SHP77 (cell line): ENCODE data around the gene TSPAN4.

ENCODE experiments used
- DNase-seq, 2 experiments: peaks; one replicate each; lab custom pipeline; 2025; lab: John Stamatoyannopoulos, UW

Gene TSPAN4

DNA sequence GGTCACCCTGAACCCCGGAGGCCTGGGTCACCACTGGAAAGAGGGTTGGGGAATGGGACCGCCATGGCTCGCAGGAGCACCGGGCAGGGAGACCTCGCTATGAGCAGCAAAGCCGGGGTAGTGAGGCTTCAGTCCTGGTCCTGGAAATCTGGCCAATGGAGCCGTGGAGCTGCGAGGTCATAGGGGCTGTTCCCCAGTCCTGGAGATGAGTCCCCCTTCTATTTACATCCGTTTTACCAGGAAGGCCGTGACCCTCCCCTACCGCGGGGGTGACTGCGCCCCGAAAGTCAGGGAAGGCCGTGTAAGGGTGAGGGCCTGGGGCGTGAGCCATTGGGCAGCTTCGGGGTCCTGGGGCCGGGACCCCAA is 38.1 kb upstream of the TSPAN4 start:
- DNase-seq, result no peak

DNA sequence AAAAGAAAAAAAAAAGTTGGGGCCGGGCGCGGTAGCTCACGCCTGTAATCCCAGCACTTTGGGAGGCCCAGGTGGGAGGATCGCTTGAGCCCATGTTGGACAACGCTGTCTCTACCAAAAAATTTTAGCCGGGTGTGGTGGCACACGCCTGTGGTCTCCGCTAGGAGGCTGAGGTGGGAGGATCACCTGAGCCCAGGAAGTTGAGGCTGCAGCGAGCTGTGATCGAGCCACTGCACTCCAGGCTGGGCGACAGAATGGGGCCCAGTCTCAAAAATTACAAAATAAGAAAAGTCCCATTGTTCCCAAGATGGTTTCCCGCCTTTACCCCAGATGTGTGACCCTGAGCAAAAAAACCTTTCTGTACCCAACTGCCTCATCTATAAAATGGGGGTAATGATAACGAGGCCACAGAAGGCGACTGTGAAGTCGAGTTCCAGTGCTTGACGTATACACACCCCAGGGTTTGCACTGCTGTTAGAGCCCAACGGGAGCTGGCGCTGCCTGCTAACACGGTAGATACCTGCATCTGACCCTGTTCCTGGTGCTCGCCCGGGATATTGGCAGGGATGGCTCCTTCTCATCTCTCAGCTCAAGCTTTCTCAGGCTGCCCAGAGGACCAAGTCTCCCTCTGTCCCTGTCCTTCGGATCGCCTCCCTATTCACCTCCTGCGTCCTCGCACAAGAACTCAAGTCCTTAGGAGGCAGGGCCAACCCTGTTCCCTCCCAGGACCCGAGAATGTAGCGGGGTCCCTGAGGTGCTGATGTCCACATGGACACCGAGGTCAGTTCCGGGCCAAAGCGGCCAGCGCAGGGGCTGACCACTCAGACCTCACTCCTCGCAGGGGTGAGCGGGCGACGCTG is 34.0 kb upstream of the TSPAN4 start:
- no peak for DNase-seq

DNA sequence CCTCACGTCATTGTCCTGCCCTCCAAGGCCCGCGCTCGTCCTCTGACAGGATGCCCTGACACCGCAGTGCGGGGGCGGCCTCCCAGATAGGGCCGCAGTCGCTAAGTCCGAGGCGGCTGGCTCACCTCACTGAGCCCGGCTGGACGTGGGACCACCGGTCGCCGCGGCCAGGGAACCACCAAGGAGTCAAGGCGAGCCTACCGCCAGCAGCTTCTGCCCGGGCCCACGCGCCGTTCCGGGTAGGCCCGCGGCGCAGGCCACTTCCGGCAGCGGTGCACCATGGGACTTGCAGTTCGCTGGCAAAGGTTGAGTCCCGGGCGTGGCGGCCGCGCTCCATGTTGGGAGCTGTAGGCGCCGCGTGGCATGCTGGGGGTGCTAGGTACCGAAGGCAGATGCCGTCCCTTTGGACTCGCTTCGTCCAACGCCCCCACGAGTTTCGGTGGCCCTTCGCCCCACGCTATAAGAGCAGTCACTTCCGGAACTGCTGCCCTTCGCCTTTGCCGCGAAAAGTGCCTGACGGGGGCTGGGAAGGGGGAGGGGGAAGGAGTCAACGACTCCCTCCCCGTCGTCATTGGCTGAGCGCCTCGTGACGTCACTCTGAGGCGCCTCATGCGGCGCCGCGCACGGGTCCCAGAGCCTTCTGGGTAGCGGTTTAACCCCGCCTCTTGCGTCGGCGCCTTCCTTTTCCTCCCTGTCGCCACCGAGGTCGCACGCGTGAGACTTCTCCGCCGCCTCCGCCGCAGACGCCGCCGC is 33.2 kb upstream of the TSPAN4 start, which contains the start of gene RPLP2:
TSS of gene RPLP2 (plus strand) at position 681 of the 753 bp plus-strand sequence. CDS start 268 bp downstream, outside the sequence.
- DNase-seq, result peak; percentile 86

- DNase-seq, result no peak
Measured at GRCh38 chr11:810040-810567, 32.5 kb upstream of the TSPAN4 start.

DNA sequence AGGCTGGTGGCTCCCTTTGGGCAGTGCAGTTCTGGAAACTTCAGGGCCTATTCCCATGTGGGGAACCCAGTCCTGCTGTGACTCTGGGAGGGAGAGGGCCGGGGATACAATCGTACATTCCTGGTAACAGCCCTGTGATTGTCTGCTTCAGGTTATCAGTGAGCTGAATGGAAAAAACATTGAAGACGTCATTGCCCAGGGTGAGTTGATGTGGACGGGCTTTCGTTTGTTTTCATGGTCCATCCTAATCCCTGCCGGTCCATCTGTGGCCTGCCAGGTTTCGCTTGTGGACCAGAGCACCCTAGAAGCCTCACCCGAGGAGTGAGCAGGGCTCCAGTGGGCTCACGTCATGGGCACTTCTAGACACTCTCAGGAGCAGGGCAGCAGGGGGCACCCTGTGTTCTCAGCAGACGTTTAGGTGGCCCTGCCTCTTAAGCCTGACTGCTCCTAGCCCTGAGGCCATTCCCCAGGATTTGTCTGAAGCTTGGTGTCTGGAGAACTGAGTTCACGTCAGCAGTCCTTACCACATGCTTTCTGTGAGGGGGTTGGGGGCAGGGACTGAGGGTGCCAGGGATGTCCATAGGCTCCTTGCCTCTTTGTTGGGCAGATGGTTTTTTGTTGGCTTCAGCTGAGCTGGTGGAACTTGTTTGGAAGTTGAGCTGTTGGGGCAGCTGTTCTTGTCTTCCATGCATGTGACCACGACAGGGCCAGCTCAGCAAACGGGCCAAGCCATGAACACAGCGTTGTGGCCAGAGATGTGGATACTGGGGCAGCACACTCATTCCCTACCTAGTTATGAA is 31.0 kb upstream of the TSPAN4 start:
- DNase-seq, result no peak

DNA sequence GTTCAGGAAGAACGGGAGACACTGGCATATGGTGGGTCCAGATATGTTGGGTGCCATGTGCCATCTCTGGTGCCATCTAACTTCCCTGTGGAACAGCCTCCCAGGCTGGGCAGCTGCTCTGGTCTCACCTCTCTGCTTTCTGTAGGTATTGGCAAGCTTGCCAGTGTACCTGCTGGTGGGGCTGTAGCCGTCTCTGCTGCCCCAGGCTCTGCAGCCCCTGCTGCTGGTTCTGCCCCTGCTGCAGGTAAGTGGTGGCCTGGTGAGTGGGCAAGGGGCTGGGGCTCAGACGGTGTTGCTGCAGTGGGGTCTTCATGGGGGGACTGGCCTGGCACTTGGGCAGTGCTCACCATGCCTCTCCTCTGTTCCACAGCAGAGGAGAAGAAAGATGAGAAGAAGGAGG is 30.3 kb upstream of the TSPAN4 start:
- no peak for DNase-seq

- DNase-seq, result no peak
Measured at GRCh38 chr11:813072-813455, 29.6 kb upstream of the TSPAN4 start.

DNA sequence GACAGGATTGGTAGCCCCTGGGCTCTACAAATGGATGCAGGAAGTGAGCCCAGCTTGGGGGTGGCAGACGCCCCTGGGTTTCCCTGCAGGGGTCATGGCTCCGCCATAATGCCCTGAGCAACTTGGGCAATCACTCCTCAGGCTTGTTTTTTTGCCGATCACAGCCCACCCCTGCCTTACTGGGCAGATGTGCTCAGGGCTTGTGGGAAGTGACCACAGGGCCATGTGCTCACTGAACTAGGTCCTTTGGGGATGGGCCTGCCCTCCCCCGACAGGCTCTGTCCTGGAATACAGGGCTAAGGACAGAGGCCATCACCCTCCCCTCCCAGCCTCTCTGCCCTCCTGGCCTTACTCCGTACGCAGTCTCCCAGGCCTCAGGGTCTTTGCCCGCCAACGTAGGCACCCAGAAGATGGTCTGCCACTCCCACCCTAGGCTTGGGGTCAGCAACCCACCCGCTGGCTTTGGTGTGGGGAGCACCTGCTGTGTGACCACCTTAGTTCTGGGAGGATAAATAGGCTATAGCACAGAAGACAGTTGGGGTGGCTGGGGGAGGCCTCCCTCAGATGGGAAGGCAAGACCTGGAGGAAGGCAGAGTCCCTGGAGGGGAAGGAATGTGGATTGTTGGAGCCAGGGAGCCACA is 29.1 kb upstream of the TSPAN4 start:
- DNase-seq, result no peak

DNA sequence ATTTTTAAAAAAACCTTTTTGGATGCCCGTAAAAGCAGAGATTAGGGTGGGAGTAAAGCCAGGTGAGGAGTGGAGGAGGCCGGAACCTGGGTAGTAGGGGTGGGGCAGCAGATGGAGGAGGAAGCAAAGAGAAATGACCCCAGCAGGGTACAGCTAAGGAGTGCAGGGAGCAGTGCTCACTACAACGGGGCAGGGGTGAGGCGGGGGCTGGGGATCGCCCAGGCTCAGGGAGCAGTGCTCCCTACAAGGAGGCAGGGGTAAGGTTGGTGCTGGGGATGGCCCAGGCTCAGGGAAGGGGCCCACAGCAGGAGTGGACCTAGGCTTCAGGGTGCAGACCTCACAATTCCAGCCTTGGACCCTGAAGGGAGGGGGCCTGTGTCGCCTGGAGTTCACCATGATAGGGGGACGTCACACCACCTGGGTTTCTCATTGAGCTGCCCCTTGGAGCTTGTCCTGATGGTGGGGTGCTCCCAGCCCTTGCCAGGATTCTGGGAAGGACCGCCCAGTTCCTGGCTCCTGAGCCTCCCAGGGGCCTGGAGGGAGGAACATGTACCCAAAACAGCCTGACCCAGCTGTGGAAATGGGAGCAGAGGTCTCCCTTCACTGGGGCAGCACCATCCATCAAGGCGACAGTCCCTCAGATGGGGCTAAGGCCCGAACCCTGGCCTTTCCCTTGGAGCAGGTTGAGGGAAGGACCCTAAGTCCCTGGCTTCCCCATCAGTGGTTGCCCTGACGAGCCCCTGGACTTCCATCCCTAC is 26.8 kb upstream of the TSPAN4 start:
- DNase-seq, result no peak

DNA sequence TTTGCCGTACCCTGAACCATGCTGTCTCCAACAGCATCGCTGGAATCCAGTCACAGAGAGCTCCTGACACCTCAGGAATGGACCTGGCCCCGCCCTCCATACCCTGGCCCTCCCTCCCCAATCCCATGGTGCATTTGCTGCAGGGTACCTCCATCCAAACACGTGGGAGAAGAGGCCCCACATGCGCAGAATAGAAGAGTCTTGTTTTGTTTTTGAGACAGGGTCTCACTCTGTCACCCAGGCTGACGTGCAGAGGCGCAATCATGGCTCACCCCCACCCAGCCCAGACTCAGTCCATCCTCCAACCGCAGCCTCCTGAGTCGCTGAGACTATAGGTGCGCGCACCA is 26.2 kb upstream of the TSPAN4 start:
- DNase-seq, result no peak

DNA sequence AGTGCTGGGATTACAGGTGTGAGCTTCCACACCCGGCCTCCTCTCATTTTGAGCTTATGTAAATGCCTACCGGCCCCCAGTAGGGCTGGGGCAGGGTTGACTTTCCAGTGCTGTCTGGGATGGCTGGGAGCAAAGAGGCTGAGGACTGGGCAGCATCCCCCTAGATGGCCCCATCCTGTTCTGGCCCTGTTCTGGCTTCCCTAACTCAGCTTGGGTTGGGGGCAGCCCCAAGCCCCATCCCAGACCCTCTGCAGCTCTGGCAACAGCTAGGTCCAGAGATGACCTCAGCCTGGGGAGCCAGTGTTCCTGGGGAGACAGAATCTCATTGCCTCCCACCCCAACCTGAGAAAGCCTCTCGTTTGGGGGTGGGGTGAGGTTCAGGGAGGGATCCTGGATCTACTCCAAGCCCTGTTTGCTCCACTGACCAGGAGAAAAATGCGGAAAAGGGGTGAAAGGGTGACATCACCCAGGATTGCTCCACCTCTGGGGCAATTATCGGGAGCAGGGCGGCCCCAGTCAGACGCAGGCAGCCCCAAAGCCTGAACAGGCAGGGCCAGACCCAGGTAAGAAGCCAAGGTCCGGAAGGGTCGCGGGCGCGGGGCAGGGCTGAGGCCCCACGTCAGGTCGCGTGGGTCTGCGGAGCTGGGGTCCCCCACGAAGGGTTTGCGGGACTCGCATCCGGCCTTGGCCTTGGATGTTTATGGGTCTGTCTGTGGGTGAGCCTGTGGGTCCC is 24.1 kb upstream of the TSPAN4 start, which contains the start of gene PNPLA2:
TSS of gene PNPLA2 (plus strand) at position 519 of the 733 bp plus-strand sequence. CDS start 805 bp downstream, outside the sequence.
- DNase-seq, result no peak

- DNase-seq, result peak in 1 of 2 experiments; percentile 52
Measured at GRCh38 chr11:819129-819931, 23.3 kb upstream of the TSPAN4 start.

GRCh38 chr11:819943-820649 is 22.6 kb upstream of the TSPAN4 start:
- peak in 1 of 2 experiments; percentile 48 for DNase-seq

- DNase-seq, result no peak
Measured at GRCh38 chr11:820655-821511, 21.8 kb upstream of the TSPAN4 start.

DNA sequence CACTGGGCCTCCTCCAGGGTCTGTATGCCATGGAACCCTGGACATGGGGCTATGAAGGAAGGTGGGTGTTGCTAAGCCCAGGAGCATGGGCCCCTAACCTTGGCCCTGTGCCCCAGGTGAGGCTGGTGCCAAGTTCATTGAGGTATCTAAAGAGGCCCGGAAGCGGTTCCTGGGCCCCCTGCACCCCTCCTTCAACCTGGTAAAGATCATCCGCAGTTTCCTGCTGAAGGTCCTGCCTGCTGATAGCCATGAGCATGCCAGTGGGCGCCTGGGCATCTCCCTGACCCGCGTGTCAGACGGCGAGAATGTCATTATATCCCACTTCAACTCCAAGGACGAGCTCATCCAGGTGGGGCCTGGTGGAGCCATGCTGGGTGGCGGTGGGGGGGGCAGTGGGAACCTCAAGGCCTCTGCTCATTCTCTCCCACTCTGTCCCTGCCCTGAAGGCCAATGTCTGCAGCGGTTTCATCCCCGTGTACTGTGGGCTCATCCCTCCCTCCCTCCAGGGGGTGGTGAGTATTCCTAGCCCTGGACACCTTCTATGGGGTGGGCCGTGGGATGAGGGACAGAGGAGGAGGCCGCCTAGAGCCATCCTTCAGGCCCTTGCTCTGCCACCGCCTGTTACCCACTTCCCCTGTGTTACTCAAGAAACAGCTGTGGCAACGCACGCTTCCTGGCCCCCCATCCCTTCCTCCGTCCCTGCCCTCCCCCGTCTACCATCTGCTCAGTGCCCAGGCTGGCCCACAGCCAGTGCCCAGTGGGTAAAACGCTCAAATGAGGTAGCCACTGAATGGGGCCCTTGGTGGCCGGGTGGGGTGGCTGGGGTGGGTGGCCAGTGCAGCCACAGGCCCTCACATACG is 20.9 kb upstream of the TSPAN4 start:
- DNase-seq, result no peak

DNA sequence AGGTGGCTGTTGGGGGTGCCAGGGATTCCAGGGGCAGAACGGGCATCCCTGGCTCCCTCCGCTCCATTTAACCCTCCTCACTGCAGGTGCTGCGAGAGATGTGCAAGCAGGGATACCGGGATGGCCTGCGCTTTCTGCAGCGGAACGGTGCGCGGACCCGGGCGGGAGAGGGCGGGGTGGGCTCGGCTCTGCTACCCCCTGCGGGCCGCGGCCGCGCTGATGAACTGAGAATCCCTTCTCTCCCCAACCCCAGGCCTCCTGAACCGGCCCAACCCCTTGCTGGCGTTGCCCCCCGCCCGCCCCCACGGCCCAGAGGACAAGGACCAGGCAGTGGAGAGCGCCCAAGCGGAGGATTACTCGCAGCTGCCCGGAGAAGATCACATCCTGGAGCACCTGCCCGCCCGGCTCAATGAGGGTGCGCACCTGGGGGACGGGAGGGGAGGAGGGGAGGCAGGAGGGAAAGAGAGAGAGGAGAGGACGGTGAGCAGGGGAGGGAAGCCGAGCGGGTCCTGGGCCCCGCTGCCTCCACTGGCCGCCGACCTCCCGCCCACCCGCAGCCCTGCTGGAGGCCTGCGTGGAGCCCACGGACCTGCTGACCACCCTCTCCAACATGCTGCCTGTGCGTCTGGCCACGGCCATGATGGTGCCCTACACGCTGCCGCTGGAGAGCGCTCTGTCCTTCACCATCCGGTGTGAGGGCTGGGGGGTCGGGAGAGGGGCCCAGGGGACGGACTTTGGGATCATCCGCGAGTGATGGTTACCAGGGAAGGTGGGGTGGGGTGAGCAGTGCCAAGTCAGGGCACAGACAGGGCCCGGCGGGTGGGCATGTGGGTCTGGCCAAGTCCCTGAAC is 19.0 kb upstream of the TSPAN4 start:
- no peak for DNase-seq
